H9 (cell line): ENCODE data around the gene EXOC5. TPM values are rescaled to one million over a fixed set of nuclear protein-coding genes. Genes with fewer than 3 reads are reported as not detected.

ENCODE experiments used
- DNase-seq: peaks from one replicate; pipeline ENCODE4 v3.0.0-alpha.2; 2017
- H2AFZ ChIP-seq: one replicate; pipeline ENCODE4 v1.6.1; 2013; ENCODE audit warnings: mild to moderate bottlenecking, low read length, control low read depth, moderate library complexity
- H2AK5ac ChIP-seq: 2 replicates; pipeline ENCODE4 v1.6.1; 2013; ENCODE audit warnings: low read length, control low read depth, mixed read lengths; ENCODE audit not compliant: insufficient read length
- H2BK120ac ChIP-seq: one replicate; pipeline ENCODE4 v1.6.1; 2013; ENCODE audit warnings: low read depth, mild to moderate bottlenecking, low read length, control low read depth, inconsistent platforms; ENCODE audit not compliant: poor library complexity, severe bottlenecking
- H2BK12ac ChIP-seq: 2 replicates; pipeline ENCODE4 v1.6.1; 2013; ENCODE audit warnings: low read length, control low read depth, mixed read lengths, low read depth; ENCODE audit not compliant: insufficient read length
- H2BK15ac ChIP-seq: 2 replicates; pipeline ENCODE4 v1.6.1; 2013; ENCODE audit warnings: low read depth, low read length, control low read depth
- H2BK20ac ChIP-seq: one replicate; pipeline ENCODE4 v1.6.1; 2013; ENCODE audit warnings: low read depth, mild to moderate bottlenecking, low read length, control low read depth, inconsistent platforms; ENCODE audit not compliant: poor library complexity, severe bottlenecking
- H2BK5ac ChIP-seq: 2 replicates; pipeline ENCODE4 v1.6.1; 2013; ENCODE audit warnings: low read length, control low read depth, mixed read lengths; ENCODE audit not compliant: insufficient read length
- H3K14ac ChIP-seq: 2 replicates; pipeline ENCODE4 v1.6.1; 2013; ENCODE audit warnings: low read length, control low read depth; ENCODE audit not compliant: insufficient read depth
- H3K18ac ChIP-seq: 2 replicates; pipeline ENCODE4 v1.6.1; 2013; ENCODE audit warnings: low read depth, mild to moderate bottlenecking, mixed read lengths, low read length, control low read depth; ENCODE audit not compliant: insufficient read length
- H3K23ac ChIP-seq: 2 replicates; pipeline ENCODE4 v1.6.1; 2013; ENCODE audit warnings: low read length, control low read depth, mixed read lengths, low read depth; ENCODE audit not compliant: insufficient read length
- H3K23me2 ChIP-seq: 2 replicates; pipeline ENCODE4 v1.6.1; 2013; ENCODE audit warnings: low read depth, mild to moderate bottlenecking, mixed read lengths, low read length, control low read depth; ENCODE audit not compliant: insufficient read length, poor library complexity, severe bottlenecking
- H3K27ac ChIP-seq: 2 replicates; pipeline ENCODE4 v1.5.1; 2013; ENCODE audit warnings: low read length, control low read depth, mixed read lengths, low read depth; ENCODE audit not compliant: insufficient read length
- H3K27me3 ChIP-seq: 2 replicates; pipeline ENCODE4 v1.6.1; 2013; ENCODE audit warnings: low read length, control low read depth, inconsistent platforms; ENCODE audit not compliant: insufficient read depth
- H3K4ac ChIP-seq: 2 replicates; pipeline ENCODE4 v1.6.1; 2013; ENCODE audit warnings: low read depth, mild to moderate bottlenecking, control low read depth, inconsistent platforms, low read length, moderate library complexity
- H3K4me1 ChIP-seq: 2 replicates; pipeline ENCODE4 v1.6.1; 2013; ENCODE audit warnings: low read length, control low read depth, inconsistent platforms; ENCODE audit not compliant: insufficient read depth
- H3K4me2 ChIP-seq: 2 replicates; pipeline ENCODE4 v1.6.1; 2013; ENCODE audit warnings: low read length, control low read depth, mixed read lengths; ENCODE audit not compliant: insufficient read length, insufficient read depth
- H3K56ac ChIP-seq: 2 replicates; pipeline ENCODE4 v1.6.1; 2013; ENCODE audit warnings: low read depth, mild to moderate bottlenecking, mixed read lengths, low read length, control low read depth; ENCODE audit not compliant: insufficient read length
- H3K79me1 ChIP-seq: 2 replicates; pipeline ENCODE4 v1.6.1; 2013; ENCODE audit warnings: low read depth, mild to moderate bottlenecking, moderate library complexity, low read length, control low read depth, inconsistent platforms; ENCODE audit not compliant: insufficient read depth, poor library complexity, severe bottlenecking
- H3K79me2 ChIP-seq: 2 replicates; pipeline ENCODE4 v1.6.1; 2013; ENCODE audit warnings: low read length, control low read depth, inconsistent platforms; ENCODE audit not compliant: insufficient read depth
- H3K9ac ChIP-seq: 2 replicates; pipeline ENCODE4 v1.6.1; 2013; ENCODE audit warnings: low read length, control low read depth, mixed read lengths; ENCODE audit not compliant: insufficient read length; ENCODE audit errors: extremely low read depth
- H3K9me3 ChIP-seq: one replicate; pipeline ENCODE4 v1.6.1; 2013; ENCODE audit warnings: low read depth, low read length, inconsistent platforms; ENCODE audit not compliant: control insufficient read depth
- H3T11ph ChIP-seq: one replicate; pipeline ENCODE4 v1.6.1; 2013; ENCODE audit warnings: mild to moderate bottlenecking, low read length, control low read depth, inconsistent platforms
- H4K20me1 ChIP-seq: one replicate; pipeline ENCODE4 v1.6.1; 2013; ENCODE audit not compliant: control insufficient read depth, insufficient read length, insufficient read depth
- H4K5ac ChIP-seq: 2 replicates; pipeline ENCODE4 v1.6.1; 2013; ENCODE audit warnings: low read depth, mild to moderate bottlenecking, mixed read lengths, low read length, control low read depth; ENCODE audit not compliant: insufficient read length
- H4K8ac ChIP-seq: replicated peaks from 2 replicates; pipeline ENCODE4 v1.6.1; 2013; ENCODE audit warnings: low read length, control low read depth, mixed read lengths, low read depth; ENCODE audit not compliant: insufficient read length
- H4K91ac ChIP-seq: 2 replicates; pipeline ENCODE4 v1.6.1; 2013; ENCODE audit warnings: low read depth, mild to moderate bottlenecking, moderate library complexity, mixed read lengths, low read length, control low read depth; ENCODE audit not compliant: insufficient read length
- H3K27ac Mint-ChIP-seq, 3 experiments: 2 replicates in 2 of 3; 3 replicates in 1 of 3; pipeline ENCODE4 v1.8.0; 2020 to 2021; ENCODE audit warnings: mixed read lengths in 3 of 3, mild to moderate bottlenecking in 1 of 3, moderate library complexity in 1 of 3
- H3K27me3 Mint-ChIP-seq: 2 replicates; pipeline ENCODE4 v1.8.0; 2021; ENCODE audit warnings: low read depth, mild to moderate bottlenecking, moderate library complexity, mixed read lengths
- H3K36me3 Mint-ChIP-seq, 3 experiments: 2 replicates in 2 of 3; 3 replicates in 1 of 3; pipeline ENCODE4 v1.8.0; 2020 to 2021; ENCODE audit warnings: low read depth in 3 of 3, mixed read lengths in 3 of 3; ENCODE audit not compliant: insufficient read depth in 1 of 3
- H3K4me1 Mint-ChIP-seq, 2 experiments: 2 replicates each; pipeline ENCODE4 v1.8.0; 2020; ENCODE audit warnings: mixed read lengths in 2 of 2
- H3K4me3 Mint-ChIP-seq, 2 experiments: 2 replicates in 1 of 2; 3 replicates in 1 of 2; pipeline ENCODE4 v1.8.0; 2020 to 2021; ENCODE audit warnings: mild to moderate bottlenecking in 2 of 2, mixed read lengths in 2 of 2, moderate library complexity in 1 of 2
- H3K9me3 Mint-ChIP-seq, 2 experiments: 2 replicates in 1 of 2; 3 replicates in 1 of 2; pipeline ENCODE4 v1.8.0; 2020; ENCODE audit warnings: mild to moderate bottlenecking in 2 of 2, mixed read lengths in 2 of 2, moderate library complexity in 1 of 2
- CTCF ChIP-seq: fragments of 200-600 bp; sonication (generic); conservative IDR thresholded peaks from 3 replicates; pipeline ENCODE4 v1.8.0; 2021; ENCODE audit warnings: antibody characterized with exemption, mild to moderate bottlenecking
- WGBS: extraction: QIAGEN DNeasy Blood & Tissue Kit; methylation state at CpG from one replicate; pipeline ENCODE4 v1.1.7; 2013; ENCODE audit warnings: missing lambda C conversion rate, low lambda C conversion rate, mixed read lengths; ENCODE audit not compliant: insufficient read length; ENCODE audit errors: extremely low coverage; 5-methylcytosine and 5-hydroxymethylcytosine counted together
- total RNA-seq: library from RNA; stranded (reverse); gene quantifications from 2 replicates; pipeline ENCODE4 v1.2.1, GENCODE V29; 2021

Gene EXOC5
- total RNA-seq, 1 experiment from 2014 or later = 92.9 TPM

- Histone ChIP-seq H3K14ac (no peak overlapping the region), H4K8ac (no peak overlapping the region), H3K79me1 (no peaks in the 10 kb centered on the region), H3K4me2 (no peak overlapping the region), H3K27me3 (no peaks in the 10 kb centered on the region), H3K23me2 (no peaks in the 10 kb centered on the region), H3K4me1 (no peaks in the 10 kb centered on the region; the same call in 1 of the 2 replicates), H3K9ac (no peak overlapping the region), H2BK120ac (no peak overlapping the region), H2BK12ac (no peak overlapping the region), H3K27ac (no peak overlapping the region), H2BK20ac (no peak overlapping the region), H3K56ac (no peak overlapping the region), H3K4ac (no peak overlapping the region), H2AK5ac (no peak overlapping the region), H4K5ac (no peak overlapping the region), H3K79me2 (no peaks in the 10 kb centered on the region), H3K18ac (no peak overlapping the region), H2AFZ (no peak overlapping the region), H2BK5ac (no peak overlapping the region), H2BK15ac (no peak overlapping the region), H4K91ac (no peak overlapping the region), H3K9me3 (no peaks in the 10 kb centered on the region), H3K23ac (no peak overlapping the region), H4K20me1 (no peaks in the 10 kb centered on the region), H3T11ph (no peak overlapping the region)
- DNase-seq = no peak
- Mint-ChIP-seq H3K27ac (no peak overlapping the region), H3K27me3 (no peaks in the 10 kb centered on the region), H3K4me1 (peaks cover 5 to 11% of the 10 kb centered on the region in 2 experiments; a peak in 2 of 4 replicates), H3K9me3 (no peaks in the 10 kb centered on the region), H3K36me3 (peaks cover 0 to 11% (median 0%) of the 10 kb centered on the region in 3 experiments; a peak in 3 of 7 replicates), H3K4me3 (no peak overlapping the region)
- TF ChIP-seq CTCF = no peak
- WGBS = no CpG with 5 or more reads among the region's 5 CpGs
Observed at GRCh38 chr14:57290751-57291150, 22.0 kb upstream of the EXOC5 start.
